Amniotic epithelial cell (primary cell): ENCODE data around the gene EFCAB8.
"Not testable (repeated sequence)": the region's sequence is repeated elsewhere in the genome, so short reads cannot be mapped to it uniquely, and the experiment has no call there.

Source experiments
- DNase-seq: peaks from one replicate; pipeline ENCODE4 v3.0.0-alpha.2; 2010; ENCODE audit warnings: low read depth

EFCAB8 gene

GRCh38 chr20:32909896-32910571 is 51.3 kb downstream of the EFCAB8 start:
- DNase-seq = no peak

- no peak for DNase-seq
Measured at GRCh38 chr20:32911355-32911754, 52.6 kb downstream of the EFCAB8 start.

- DNase-seq = peak; percentile 37
Measured at GRCh38 chr20:32912688-32913087, 54.0 kb downstream of the EFCAB8 start.

GRCh38 chr20:32914031-32914430 is 55.3 kb downstream of the EFCAB8 start:
- DNase-seq = no peak

GRCh38 chr20:32917191-32917950 is 58.6 kb downstream of the EFCAB8 start:
- DNase-seq = no peak

- DNase-seq = no peak
Measured at GRCh38 chr20:32918296-32918695, 59.6 kb downstream of the EFCAB8 start.

GRCh38 chr20:32918751-32919150 is 60.0 kb downstream of the EFCAB8 start:
- DNase-seq = no peak

- no peak for DNase-seq
Measured at GRCh38 chr20:32920066-32920465, 61.3 kb downstream of the EFCAB8 start.

- DNase-seq = no peak
Measured at GRCh38 chr20:32920530-32921298, 62.0 kb downstream of the EFCAB8 start.

GRCh38 chr20:32922466-32922865 is 63.7 kb downstream of the EFCAB8 start:
- no peak for DNase-seq

GRCh38 chr20:32924781-32925180 is 66.1 kb downstream of the EFCAB8 start:
- no peak for DNase-seq

- no peak for DNase-seq
Measured at GRCh38 chr20:32925481-32926196, 66.9 kb downstream of the EFCAB8 start.

- DNase-seq = no peak
Measured at GRCh38 chr20:32929162-32929561, 70.4 kb downstream of the EFCAB8 start.

- no peak for DNase-seq
Measured at GRCh38 chr20:32930181-32930580, 71.5 kb downstream of the EFCAB8 start.

GRCh38 chr20:32930701-32931100 is 72.0 kb downstream of the EFCAB8 start:
- no peak for DNase-seq

GRCh38 chr20:32934580-32934979 is 75.9 kb downstream of the EFCAB8 start:
- DNase-seq = no peak

GRCh38 chr20:32941155-32941885 is 82.6 kb downstream of the EFCAB8 start:
- DNase-seq = peak; percentile 2

- no peak for DNase-seq
Measured at GRCh38 chr20:32943490-32944052, 84.8 kb downstream of the EFCAB8 start.

GRCh38 chr20:32945710-32946221 is 87.0 kb downstream of the EFCAB8 start:
- DNase-seq = peak; percentile 29

- DNase-seq = no peak
Measured at GRCh38 chr20:32946629-32947028, 87.9 kb downstream of the EFCAB8 start.

- DNase-seq = not testable (repeated sequence)
Measured at GRCh38 chr20:32950539-32950938, 91.8 kb downstream of the EFCAB8 start.
